MCF 10A (cell line): ENCODE data around the gene KRTAP4-11. TPM values are rescaled to one million over a fixed set of nuclear protein-coding genes. Genes with fewer than 3 reads are reported as not detected.
"Not testable (repeated sequence)": the region's sequence is repeated elsewhere in the genome, so short reads cannot be mapped to it uniquely, and the experiment has no call there.

Experiments used
- BruUV-seq: library from RNA; stranded (reverse); fragments of 400-500 nt; replicated peaks from 2 replicates; lab custom pipeline; 2021; lab: Mats Ljungman, UMichigan
- CTCF ChIA-PET: fragments of 300-600 bp; sonication (Branson Sonifier 250); formaldehyde crosslinking; extraction: SDS; loops from one replicate; lab custom pipeline; 2021; ENCODE audit warnings: antibody characterized with exemption, inconsistent platforms; lab: Yijun Ruan, JAX
- POLR2A ChIA-PET: fragments of 300-600, 350-650 bp; sonication (Branson Sonifier 250); formaldehyde crosslinking; extraction: SDS; loops from one replicate; lab custom pipeline; 2020; ENCODE audit warnings: antibody characterized with exemption, inconsistent platforms; lab: Yijun Ruan, JAX
- DNase-seq: peaks from one replicate; pipeline ENCODE4 v3.0.0-alpha.2; 2018; ENCODE audit not compliant: unreplicated experiment
- H3K27ac Mint-ChIP-seq: one replicate; pipeline ENCODE4 v1.8.0; 2022; ENCODE audit warnings: mild to moderate bottlenecking, low read depth, mixed read lengths; ENCODE audit not compliant: unreplicated experiment
- H3K27me3 Mint-ChIP-seq: one replicate; pipeline ENCODE4 v1.8.0; 2022; ENCODE audit warnings: mixed read lengths; ENCODE audit not compliant: insufficient read depth, unreplicated experiment
- H3K36me3 Mint-ChIP-seq: one replicate; pipeline ENCODE4 v1.8.0; 2022; ENCODE audit warnings: mild to moderate bottlenecking, moderate library complexity, mixed read lengths; ENCODE audit not compliant: insufficient read depth, unreplicated experiment
- H3K4me1 Mint-ChIP-seq: one replicate; pipeline ENCODE4 v1.8.0; 2022; ENCODE audit warnings: mixed read lengths; ENCODE audit not compliant: insufficient read depth, unreplicated experiment
- H3K4me3 Mint-ChIP-seq: one replicate; pipeline ENCODE4 v1.8.0; 2022; ENCODE audit warnings: mild to moderate bottlenecking, moderate library complexity, mixed read lengths; ENCODE audit not compliant: unreplicated experiment
- H3K9me3 Mint-ChIP-seq: one replicate; pipeline ENCODE4 v1.8.0; 2022; ENCODE audit warnings: mixed read lengths; ENCODE audit not compliant: unreplicated experiment
- CTCF ChIP-seq: fragments of 200-600 bp; IDR thresholded peaks from one replicate; pipeline ENCODE4 v1.8.0; 2022; ENCODE audit warnings: antibody characterized with exemption, mild to moderate bottlenecking; ENCODE audit not compliant: unreplicated experiment
- intact Hi-C: fragments of 100-400 bp; cut with micrococcal nuclease; formaldehyde crosslinking; loops from 2 replicates; pipeline ENCODE4 v1.14.1; 2022
- total RNA-seq: library from RNA; stranded (reverse); gene quantifications from 2 replicates; pipeline ENCODE4 v1.2.3, GENCODE V29; 2022

KRTAP4-11 gene
- total RNA-seq, 1 experiment from 2014 or later = not detected

DNA sequence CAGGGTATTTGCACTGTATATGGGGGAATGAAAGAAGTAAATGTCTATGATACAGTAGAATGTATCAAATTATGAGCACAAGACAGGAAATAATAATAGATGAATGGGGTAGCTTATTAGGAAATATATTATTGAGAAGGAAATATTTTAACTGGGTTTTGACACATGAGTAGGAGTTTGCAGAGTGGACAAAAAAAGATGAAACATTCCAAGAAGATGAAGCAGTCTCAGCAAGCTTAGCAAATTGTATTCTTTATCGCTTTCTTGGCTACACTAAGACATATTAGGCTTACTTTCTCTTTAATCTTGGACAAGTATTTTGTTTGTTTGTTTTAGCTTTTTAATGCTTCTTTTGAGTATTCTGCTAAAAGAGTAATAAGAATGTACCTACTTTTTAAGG, 14.3 kb downstream of the KRTAP4-11 start:
- H3K9me3 Mint-ChIP-seq = no peaks in the 10 kb centered on the region
- H3K36me3 Mint-ChIP-seq = no peaks in the 10 kb centered on the region
- ChIA-PET CTCF (no interaction called here), POLR2A (no interaction called here)
- no peak for DNase-seq
- BruUV-seq = no TSS peak
- H3K4me3 Mint-ChIP-seq = no peak overlapping the region
- intact Hi-C loops = no loop called here
- no peak for TF ChIP-seq CTCF
- no peak overlapping the region for H3K27ac Mint-ChIP-seq
- H3K4me1 Mint-ChIP-seq = peaks cover 6% of the 10 kb centered on the region
- H3K27me3 Mint-ChIP-seq = no peaks in the 10 kb centered on the region

GRCh38 chr17:41101586-41102259, 16.4 kb downstream of the KRTAP4-11 start, which contains the start of gene KRTAP4-16:
Gene KRTAP4-16, minus strand, starts transcription at chr17:41102209. Its CDS starts 0 bp downstream, at chr17:41102209.
- no peak for DNase-seq
- H3K36me3 Mint-ChIP-seq = no peaks in the 10 kb centered on the region
- TF ChIP-seq CTCF = no peak
- intact Hi-C loops = no loop called here
- H3K27me3 Mint-ChIP-seq = no peaks in the 10 kb centered on the region
- ChIA-PET CTCF (interaction anchor here (0.8 kb wide), 1 partner anchor 447 kb away, joined by 3 read pairs; no protein-coding TSS in a partner anchor), POLR2A (no interaction called here)
- no peak within 1 kb of the TSS for H3K4me3 Mint-ChIP-seq
- no peak within 1 kb of the TSS for H3K27ac Mint-ChIP-seq
- H3K4me1 Mint-ChIP-seq = peaks cover 19% of the 10 kb centered on the region
- no TSS peak for BruUV-seq
- H3K9me3 Mint-ChIP-seq = no peaks in the 10 kb centered on the region

- Mint-ChIP-seq H3K27ac (peak overlapping the region; percentile 27), H3K4me1 (peaks cover 19% of the 10 kb centered on the region)
- H3K27me3 Mint-ChIP-seq, CTCF ChIA-PET, POLR2A ChIA-PET, H3K4me3 Mint-ChIP-seq, BruUV-seq, H3K36me3 Mint-ChIP-seq, H3K9me3 Mint-ChIP-seq, intact Hi-C loops: not testable (repeated sequence)
- DNase-seq = peak; percentile 41
These were observed 18.3 kb downstream of the KRTAP4-11 start for GRCh38 chr17:41099682-41100480.

- Mint-ChIP-seq H3K4me3 (no peak overlapping the region), H3K4me1 (peaks cover 19% of the 10 kb centered on the region), H3K27ac (no peak overlapping the region), H3K36me3 (no peaks in the 10 kb centered on the region), H3K9me3 (no peaks in the 10 kb centered on the region), H3K27me3 (no peaks in the 10 kb centered on the region)
- TF ChIP-seq CTCF = no peak
- ChIA-PET CTCF (no interaction called here), POLR2A (interaction anchor here (0.7 kb wide), 1 partner anchor 113 kb away, joined by 4 read pairs; no protein-coding TSS in a partner anchor)
- BruUV-seq = no TSS peak
- intact Hi-C loops = no loop called here
- DNase-seq = peak; percentile 17
These were observed 19.7 kb downstream of the KRTAP4-11 start for GRCh38 chr17:41098481-41098880.
